NCI-H2171 (cell line): ENCODE measurements around the gene CKAP5.

Experiments
- DNase-seq: peaks from one replicate; lab custom pipeline; 2025; lab: John Stamatoyannopoulos, UW

Gene CKAP5

GRCh38 chr11:46766656-46767055, 79.4 kb downstream of the CKAP5 start:
- no peak for DNase-seq

GRCh38 chr11:46762248-46762647, 83.8 kb downstream of the CKAP5 start:
- DNase-seq: no peak

GRCh38 chr11:46761807-46762206, 84.3 kb downstream of the CKAP5 start:
- DNase-seq: no peak

GRCh38 chr11:46760429-46761128, 85.5 kb downstream of the CKAP5 start:
- no peak for DNase-seq

GRCh38 chr11:46759196-46759595, 86.9 kb downstream of the CKAP5 start:
- no peak for DNase-seq

- no peak for DNase-seq
Observed at GRCh38 chr11:46755962-46756361, 90.1 kb downstream of the CKAP5 start.

- DNase-seq: no peak
Observed at GRCh38 chr11:46747150-46747549, 98.9 kb downstream of the CKAP5 start.

- no peak for DNase-seq
Observed at GRCh38 chr11:46745995-46746394, 100.1 kb downstream of the CKAP5 start.

- no peak for DNase-seq
Observed at GRCh38 chr11:46745328-46745727, 100.8 kb downstream of the CKAP5 start.

- DNase-seq: no peak
Observed at GRCh38 chr11:46743693-46744339, 102.3 kb downstream of the CKAP5 start.

GRCh38 chr11:46743043-46743442, 103.0 kb downstream of the CKAP5 start:
- DNase-seq: no peak

GRCh38 chr11:46741600-46742484, 104.2 kb downstream of the CKAP5 start:
- no peak for DNase-seq

- DNase-seq: no peak
Observed at GRCh38 chr11:46738887-46739286, 107.2 kb downstream of the CKAP5 start.

- no peak for DNase-seq
Observed at GRCh38 chr11:46737699-46738098, 108.4 kb downstream of the CKAP5 start.

- DNase-seq: no peak
Observed at GRCh38 chr11:46736615-46737014, 109.5 kb downstream of the CKAP5 start.

- DNase-seq: no peak
Observed at GRCh38 chr11:46736146-46736545, 109.9 kb downstream of the CKAP5 start.

GRCh38 chr11:46733234-46733633, 112.8 kb downstream of the CKAP5 start:
- no peak for DNase-seq

- no peak for DNase-seq
Observed at GRCh38 chr11:46731545-46731944, 114.5 kb downstream of the CKAP5 start.

- no peak for DNase-seq
Observed at GRCh38 chr11:46729110-46730027, 116.7 kb downstream of the CKAP5 start.

- DNase-seq: no peak
Observed at GRCh38 chr11:46728659-46729040, 117.4 kb downstream of the CKAP5 start.

- DNase-seq: no peak
Observed at GRCh38 chr11:46727952-46728658, 118.0 kb downstream of the CKAP5 start.
